Measurements from ENCODE around the gene GPR37.

DNA sequence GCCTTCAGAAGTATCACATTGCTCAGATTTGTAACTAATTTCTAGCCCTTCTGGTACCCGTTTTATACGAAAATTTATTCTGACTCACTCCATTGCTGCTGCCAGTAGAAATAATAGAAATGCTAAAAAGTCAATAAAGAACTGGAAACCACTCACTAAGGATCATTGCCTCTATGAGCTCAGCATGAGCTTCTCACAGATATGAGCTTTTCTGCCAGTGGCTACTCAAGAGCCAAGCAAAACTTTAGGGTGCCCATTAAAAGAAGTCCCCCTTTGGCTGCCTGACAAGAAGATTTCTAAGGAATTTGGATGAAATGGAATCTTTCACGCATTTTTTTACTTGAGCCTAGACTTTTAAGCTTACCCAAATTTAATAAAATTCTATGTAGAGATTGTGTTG lies 52.5 kb downstream of the GPR37 start:
- no peak for TF ChIP-seq EZH2 (IDR thresholded peaks at IDR 0.05; ENCODE audit: low read length, unreplicated experiment)
- TF ChIP-seq, protein P1, sequence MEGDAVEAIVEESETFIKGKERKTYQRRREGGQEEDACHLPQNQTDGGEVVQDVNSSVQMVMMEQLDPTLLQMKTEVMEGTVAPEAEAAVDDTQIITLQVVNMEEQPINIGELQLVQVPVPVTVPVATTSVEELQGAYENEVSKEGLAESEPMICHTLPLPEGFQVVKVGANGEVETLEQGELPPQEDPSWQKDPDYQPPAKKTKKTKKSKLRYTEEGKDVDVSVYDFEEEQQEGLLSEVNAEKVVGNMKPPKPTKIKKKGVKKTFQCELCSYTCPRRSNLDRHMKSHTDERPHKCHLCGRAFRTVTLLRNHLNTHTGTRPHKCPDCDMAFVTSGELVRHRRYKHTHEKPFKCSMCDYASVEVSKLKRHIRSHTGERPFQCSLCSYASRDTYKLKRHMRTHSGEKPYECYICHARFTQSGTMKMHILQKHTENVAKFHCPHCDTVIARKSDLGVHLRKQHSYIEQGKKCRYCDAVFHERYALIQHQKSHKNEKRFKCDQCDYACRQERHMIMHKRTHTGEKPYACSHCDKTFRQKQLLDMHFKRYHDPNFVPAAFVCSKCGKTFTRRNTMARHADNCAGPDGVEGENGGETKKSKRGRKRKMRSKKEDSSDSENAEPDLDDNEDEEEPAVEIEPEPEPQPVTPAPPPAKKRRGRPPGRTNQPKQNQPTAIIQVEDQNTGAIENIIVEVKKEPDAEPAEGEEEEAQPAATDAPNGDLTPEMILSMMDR (conservative IDR thresholded peaks at IDR 0.05; ENCODE audit: low read depth, low read length): no peak
